ENCODE data around the gene ZNRF2.

- TF ChIP-seq CTCF (conservative IDR thresholded peaks at IDR 0.05 in 1 of 2, IDR thresholded peaks at IDR 0.05 in 1 of 2; ENCODE audit: low read depth in 1 of 2, low read length in 2 of 2) (no peak), EZH2 (IDR thresholded peaks at IDR 0.05; ENCODE audit: low read length, missing control alignments) (no peak)
Measured at GRCh38 chr7:30306976-30307375, 22.6 kb downstream of the ZNRF2 start.

All from fibroblast of lung (primary cell).